Panc1 (cell line): ENCODE measurements around the gene NID1. TPM values are rescaled to one million over a fixed set of nuclear protein-coding genes. Genes with fewer than 3 reads are reported as not detected.

ENCODE experiments used
- ATAC-seq: fragments of 200-7000 bp; cut with Tn5 transposase; 2 replicates; pipeline ENCODE4 v1.9.1; 2020; ENCODE audit warnings: mild to moderate bottlenecking, moderate library complexity
- BruUV-seq: library from RNA; stranded (reverse); fragments of 400-500 nt; replicated peaks from 2 replicates; lab custom pipeline; 2021; lab: Mats Ljungman, UMichigan
- CTCF ChIA-PET: fragments of 300-600 bp; sonication (Branson Sonifier 250); formaldehyde crosslinking; loops from one replicate; lab custom pipeline; 2022; ENCODE audit warnings: antibody characterized with exemption; lab: Charles Lee
- POLR2A ChIA-PET: fragments of 300-600 bp; sonication (Branson Sonifier 250); formaldehyde crosslinking; loops from one replicate; lab custom pipeline; 2022; ENCODE audit warnings: antibody characterized with exemption; lab: Charles Lee
- DNase-seq: peaks from one replicate; pipeline ENCODE4 v3.0.0-alpha.2; 2010; ENCODE audit warnings: low read depth, low spot score
- H3K27ac ChIP-seq: 2 replicates; pipeline ENCODE4 v1.5.1; 2011; ENCODE audit warnings: mild to moderate bottlenecking, low read length, inconsistent platforms
- H3K27me3 ChIP-seq: fragments of 200-500 bp; sonication (Bioruptor generic); 2 replicates; pipeline ENCODE4 v1.6.0; 2014; ENCODE audit warnings: low read length, inconsistent platforms; ENCODE audit not compliant: control insufficient read depth, insufficient read depth
- H3K36me3 ChIP-seq: fragments of 200-500 bp; sonication (Bioruptor generic); 2 replicates; pipeline ENCODE4 v1.5.1; 2014; ENCODE audit warnings: inconsistent platforms, mild to moderate bottlenecking, low read length, moderate library complexity; ENCODE audit not compliant: control insufficient read depth, insufficient read depth
- H3K4me1 ChIP-seq: 2 replicates; pipeline ENCODE4 v1.5.1; 2011; ENCODE audit warnings: inconsistent platforms, mild to moderate bottlenecking, low read length, moderate library complexity; ENCODE audit not compliant: control insufficient read depth, insufficient read depth
- H3K4me3 ChIP-seq, 2 experiments: 2 replicates each; pipeline ENCODE4 v1.5.1; 2011 to 2012; ENCODE audit warnings: low read depth in 2 of 2, low read length in 2 of 2, mild to moderate bottlenecking in 2 of 2, inconsistent platforms in 1 of 2, moderate library complexity in 1 of 2
- H3K9me3 ChIP-seq: fragments of 200-500 bp; sonication (Bioruptor generic); 2 replicates; pipeline ENCODE4 v1.5.1; 2014; ENCODE audit warnings: low read depth, mild to moderate bottlenecking, inconsistent platforms, low read length, moderate library complexity; ENCODE audit not compliant: control insufficient read depth, insufficient read depth
- POLR2AphosphoS5 ChIP-seq: IDR thresholded peaks from 2 replicates; pipeline ENCODE4 v1.6.1; 2012; ENCODE audit warnings: mild to moderate bottlenecking, low read depth, low read length, moderate library complexity
- SIN3A ChIP-seq: IDR thresholded peaks from 2 replicates; pipeline ENCODE4 v1.6.1; 2012; ENCODE audit warnings: low read depth, mild to moderate bottlenecking, low read length, moderate library complexity, borderline replicate concordance; ENCODE audit not compliant: insufficient read depth
- TCF7L2 ChIP-seq: IDR thresholded peaks from 2 replicates; pipeline ENCODE4 v1.6.1; 2011; ENCODE audit warnings: mild to moderate bottlenecking, low read depth, low read length, inconsistent platforms
- in situ Hi-C: cut with HindIII; loops from 2 replicates; pipeline ENCODE4 v1.10.0; 2016; ENCODE audit warnings: low sequenced_read_pairs, low pct_unique_long_range_greater_than_20kb
- intact Hi-C: fragments of 100-400 bp; cut with micrococcal nuclease; formaldehyde crosslinking; loops from one replicate; pipeline ENCODE4 v1.10.0; 2022; ENCODE audit not compliant: unreplicated experiment
- total RNA-seq: library from RNA; stranded (reverse); gene quantifications from one replicate; pipeline ENCODE4 v1.2.1, GENCODE V29; 2021; ENCODE audit not compliant: unreplicated experiment
- TF ChIP-seq, protein P1 (sequence below), 2 experiments: IDR thresholded peaks; 2 replicates each; pipeline ENCODE4 v1.6.1; 2011 to 2012; ENCODE audit warnings: low read depth in 2 of 2, control low read depth in 1 of 2, low read length in 1 of 2, mild to moderate bottlenecking in 1 of 2, moderate library complexity in 1 of 2; ENCODE audit not compliant: insufficient read depth in 1 of 2
- TF ChIP-seq, protein P2 (sequence below): fragments of 450-650 bp; IDR thresholded peaks from 2 replicates; pipeline ENCODE4 v1.5.1; 2017; ENCODE audit warnings: mild to moderate bottlenecking

The NID1 gene
- total RNA-seq, 1 experiment from 2014 or later = 89.3 TPM

DNA sequence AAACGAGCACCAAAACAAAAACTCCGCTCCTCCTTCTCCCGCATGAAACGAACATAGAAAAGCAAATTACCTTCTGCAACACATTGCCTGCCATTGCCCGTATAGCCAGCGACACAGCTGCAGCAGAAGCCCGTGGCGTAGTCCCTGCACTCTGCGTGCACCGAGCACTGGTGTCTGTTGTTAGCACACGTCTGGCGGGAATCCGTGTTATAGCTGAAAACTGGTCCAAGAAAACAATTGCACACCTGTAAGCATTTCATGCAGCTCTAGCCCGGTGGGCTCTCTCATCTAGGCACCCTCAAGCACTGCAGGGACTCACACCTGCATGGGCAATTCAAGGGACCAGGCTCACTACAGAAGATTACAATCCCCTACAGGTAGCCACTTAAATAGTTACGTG, 26.9 kb downstream of the NID1 start:
- ChIA-PET CTCF (no interaction called here), POLR2A (no interaction called here)
- H3K27ac ChIP-seq = no peak overlapping the region
- no peaks in the 10 kb centered on the region for H3K9me3 ChIP-seq
- H3K27me3 ChIP-seq = no peaks in the 10 kb centered on the region
- ATAC-seq (no peak), DNase-seq (no peak)
- no peak overlapping the region for H3K4me3 ChIP-seq
- in situ Hi-C loops = no loop called here
- H3K4me1 ChIP-seq = no peaks in the 10 kb centered on the region
- intact Hi-C loops = no loop called here
- TF ChIP-seq POLR2AphosphoS5 (no peak), TCF7L2 (no peak), SIN3A (no peak)
- TF ChIP-seq, protein P1, sequence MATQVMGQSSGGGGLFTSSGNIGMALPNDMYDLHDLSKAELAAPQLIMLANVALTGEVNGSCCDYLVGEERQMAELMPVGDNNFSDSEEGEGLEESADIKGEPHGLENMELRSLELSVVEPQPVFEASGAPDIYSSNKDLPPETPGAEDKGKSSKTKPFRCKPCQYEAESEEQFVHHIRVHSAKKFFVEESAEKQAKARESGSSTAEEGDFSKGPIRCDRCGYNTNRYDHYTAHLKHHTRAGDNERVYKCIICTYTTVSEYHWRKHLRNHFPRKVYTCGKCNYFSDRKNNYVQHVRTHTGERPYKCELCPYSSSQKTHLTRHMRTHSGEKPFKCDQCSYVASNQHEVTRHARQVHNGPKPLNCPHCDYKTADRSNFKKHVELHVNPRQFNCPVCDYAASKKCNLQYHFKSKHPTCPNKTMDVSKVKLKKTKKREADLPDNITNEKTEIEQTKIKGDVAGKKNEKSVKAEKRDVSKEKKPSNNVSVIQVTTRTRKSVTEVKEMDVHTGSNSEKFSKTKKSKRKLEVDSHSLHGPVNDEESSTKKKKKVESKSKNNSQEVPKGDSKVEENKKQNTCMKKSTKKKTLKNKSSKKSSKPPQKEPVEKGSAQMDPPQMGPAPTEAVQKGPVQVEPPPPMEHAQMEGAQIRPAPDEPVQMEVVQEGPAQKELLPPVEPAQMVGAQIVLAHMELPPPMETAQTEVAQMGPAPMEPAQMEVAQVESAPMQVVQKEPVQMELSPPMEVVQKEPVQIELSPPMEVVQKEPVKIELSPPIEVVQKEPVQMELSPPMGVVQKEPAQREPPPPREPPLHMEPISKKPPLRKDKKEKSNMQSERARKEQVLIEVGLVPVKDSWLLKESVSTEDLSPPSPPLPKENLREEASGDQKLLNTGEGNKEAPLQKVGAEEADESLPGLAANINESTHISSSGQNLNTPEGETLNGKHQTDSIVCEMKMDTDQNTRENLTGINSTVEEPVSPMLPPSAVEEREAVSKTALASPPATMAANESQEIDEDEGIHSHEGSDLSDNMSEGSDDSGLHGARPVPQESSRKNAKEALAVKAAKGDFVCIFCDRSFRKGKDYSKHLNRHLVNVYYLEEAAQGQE (IDR thresholded peaks at IDR 0.05; ENCODE audit: insufficient read depth in 1 of 2, low read depth in 2 of 2, low read length in 1 of 2) = no peak
- TF ChIP-seq, protein P2, sequence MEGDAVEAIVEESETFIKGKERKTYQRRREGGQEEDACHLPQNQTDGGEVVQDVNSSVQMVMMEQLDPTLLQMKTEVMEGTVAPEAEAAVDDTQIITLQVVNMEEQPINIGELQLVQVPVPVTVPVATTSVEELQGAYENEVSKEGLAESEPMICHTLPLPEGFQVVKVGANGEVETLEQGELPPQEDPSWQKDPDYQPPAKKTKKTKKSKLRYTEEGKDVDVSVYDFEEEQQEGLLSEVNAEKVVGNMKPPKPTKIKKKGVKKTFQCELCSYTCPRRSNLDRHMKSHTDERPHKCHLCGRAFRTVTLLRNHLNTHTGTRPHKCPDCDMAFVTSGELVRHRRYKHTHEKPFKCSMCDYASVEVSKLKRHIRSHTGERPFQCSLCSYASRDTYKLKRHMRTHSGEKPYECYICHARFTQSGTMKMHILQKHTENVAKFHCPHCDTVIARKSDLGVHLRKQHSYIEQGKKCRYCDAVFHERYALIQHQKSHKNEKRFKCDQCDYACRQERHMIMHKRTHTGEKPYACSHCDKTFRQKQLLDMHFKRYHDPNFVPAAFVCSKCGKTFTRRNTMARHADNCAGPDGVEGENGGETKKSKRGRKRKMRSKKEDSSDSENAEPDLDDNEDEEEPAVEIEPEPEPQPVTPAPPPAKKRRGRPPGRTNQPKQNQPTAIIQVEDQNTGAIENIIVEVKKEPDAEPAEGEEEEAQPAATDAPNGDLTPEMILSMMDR = no peak
- H3K36me3 ChIP-seq = no peaks in the 10 kb centered on the region; the same call in 1 of the 2 replicates
- BruUV-seq = no TSS peak

DNA sequence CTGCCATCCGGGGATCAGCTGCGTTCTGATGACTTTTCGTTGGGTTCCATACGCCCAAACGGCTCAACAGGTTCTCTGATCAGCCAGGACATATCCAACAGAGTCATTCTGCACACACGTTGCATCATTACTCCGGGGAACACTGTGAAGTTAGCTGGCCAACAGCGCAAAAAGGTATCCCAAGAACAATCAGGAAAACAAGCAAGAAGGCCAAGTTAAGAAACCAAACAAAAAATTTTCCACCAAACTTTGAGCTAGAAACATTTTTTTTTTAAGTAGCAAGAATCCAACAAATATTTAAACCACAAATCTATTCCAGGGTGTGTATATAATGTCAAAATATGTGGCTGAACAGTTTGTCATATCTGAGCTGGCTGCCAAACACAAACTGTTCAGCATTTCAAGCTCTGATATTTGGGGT, 29.2 kb downstream of the NID1 start:
- ChIA-PET POLR2A (no interaction called here), CTCF (interaction anchor here (0.5 kb wide), 1 partner anchor 34 kb away, joined by 5 read pairs; no protein-coding TSS in a partner anchor)
- ATAC-seq = no peak
- in situ Hi-C loops (no loop called here), intact Hi-C loops (loop anchor here (2.0 kb wide), 1 partner anchor 25 kb away; no protein-coding TSS in a partner anchor)
- no peak for DNase-seq
- H3K4me3 ChIP-seq = no peak overlapping the region
- H3K27me3 ChIP-seq = no peaks in the 10 kb centered on the region
- H3K27ac ChIP-seq = no peak overlapping the region
- no TSS peak for BruUV-seq
- no peaks in the 10 kb centered on the region for H3K4me1 ChIP-seq
- H3K9me3 ChIP-seq = no peaks in the 10 kb centered on the region
- no peak for TF ChIP-seq SIN3A
- TF ChIP-seq, protein P2 = no peak
- no peak for TF ChIP-seq POLR2AphosphoS5
- no peak for TF ChIP-seq TCF7L2
- TF ChIP-seq, protein P1 (IDR thresholded peaks at IDR 0.05; ENCODE audit: insufficient read depth in 1 of 2, low read depth in 2 of 2, low read length in 1 of 2) = no peak
- no peaks in the 10 kb centered on the region; the same call in 1 of the 2 replicates for H3K36me3 ChIP-seq
